Endothelial cell of umbilical vein (primary cell): ENCODE data around the gene PSMC3. TPM values are rescaled to one million over a fixed set of nuclear protein-coding genes. Genes with fewer than 3 reads are reported as not detected.

ENCODE experiments used
- BruUV-seq: library from RNA; stranded (reverse); fragments of 400-500 nt; replicated peaks from 2 replicates; lab custom pipeline; 2021; lab: Mats Ljungman, UMichigan
- CTCF ChIA-PET: fragments of 300-600, 350-600 bp; sonication (Branson Sonifier 250); formaldehyde crosslinking; loops from one replicate; lab custom pipeline; 2021; ENCODE audit warnings: antibody characterized with exemption, inconsistent platforms; lab: Charles Lee
- POLR2A ChIA-PET: fragments of 300-600, 350-600 bp; sonication (Branson Sonifier 250); formaldehyde crosslinking; loops from one replicate; lab custom pipeline; 2021; ENCODE audit warnings: antibody characterized with exemption, inconsistent platforms; lab: Charles Lee
- DNase-seq: peaks from one replicate; pipeline ENCODE4 v3.0.0-alpha.2; 2011; ENCODE audit warnings: low read depth, low spot score
- FAIRE-seq: peaks from 2 replicates; lab custom pipeline; 2011; peaks lifted over from hg19 to GRCh38; lab: Jason Lieb, UNC
- H2AFZ ChIP-seq: 2 replicates; pipeline ENCODE4 v1.6.0; 2012; ENCODE audit warnings: low read depth, low read length, control low read depth, inconsistent platforms
- H3K27ac ChIP-seq: 2 replicates; pipeline ENCODE4 v1.5.1; 2011; ENCODE audit warnings: low read depth, mild to moderate bottlenecking, control low read depth, low read length, moderate library complexity; ENCODE audit not compliant: insufficient read depth
- H3K27me3 ChIP-seq, 2 experiments: 2 replicates each; pipeline versions ENCODE4 v1.6.0 to v1.6.1; 2011; ENCODE audit warnings: low read length in 2 of 2, mixed read lengths in 1 of 2; ENCODE audit not compliant: control insufficient read depth in 2 of 2, insufficient read depth in 2 of 2
- H3K36me3 ChIP-seq, 2 experiments: 2 replicates in 1 of 2; 3 replicates in 1 of 2; pipeline ENCODE4 v1.5.1; 2011; ENCODE audit warnings: low read length in 2 of 2, mild to moderate bottlenecking in 1 of 2, moderate library complexity in 1 of 2; ENCODE audit not compliant: control insufficient read depth in 2 of 2, insufficient read depth in 2 of 2; ENCODE audit errors: extremely low read depth in 1 of 2
- H3K4me1 ChIP-seq: 3 replicates; pipeline ENCODE4 v1.5.1; 2011; ENCODE audit warnings: mild to moderate bottlenecking, low read length; ENCODE audit not compliant: control insufficient read depth, insufficient read depth; ENCODE audit errors: extremely low read depth
- H3K4me2 ChIP-seq: 2 replicates; pipeline ENCODE4 v1.6.1; 2011; ENCODE audit warnings: low read length, control low read depth, mixed read lengths; ENCODE audit not compliant: insufficient read depth
- H3K4me3 ChIP-seq, 3 experiments: fragments of 200-600 bp in 1 of 3; sonication (generic), shearing (Covaris generic) in 1 of 3; replicated peaks in 1 of 3; 2 replicates each; pipeline ENCODE4 v1.5.1; 2011 to 2016; ENCODE audit warnings: control low read depth in 3 of 3, low read length in 3 of 3, mild to moderate bottlenecking in 2 of 3, inconsistent platforms in 1 of 3, low read depth in 1 of 3, moderate library complexity in 1 of 3; ENCODE audit not compliant: insufficient read depth in 1 of 3
- H3K79me2 ChIP-seq: 2 replicates; pipeline ENCODE4 v1.6.0; 2012; ENCODE audit warnings: low read length, inconsistent platforms; ENCODE audit not compliant: control insufficient read depth, insufficient read depth
- H3K9ac ChIP-seq: replicated peaks from 2 replicates; pipeline ENCODE3; 2011; ENCODE audit warnings: low read length, control low read depth; ENCODE audit not compliant: insufficient read depth; ENCODE audit errors: extremely low read depth
- H3K9me1 ChIP-seq: replicated peaks from 3 replicates; pipeline ENCODE4 v1.6.0; 2011; ENCODE audit warnings: mild to moderate bottlenecking, low read length; ENCODE audit not compliant: control insufficient read depth, insufficient read depth; ENCODE audit errors: extremely low read depth
- H3K9me3 ChIP-seq: replicated peaks from 2 replicates; pipeline ENCODE4 v1.5.1; 2012; ENCODE audit warnings: low read length, inconsistent platforms; ENCODE audit not compliant: control insufficient read depth, insufficient read depth
- H4K20me1 ChIP-seq: replicated peaks from 2 replicates; pipeline ENCODE3; 2011; ENCODE audit warnings: mild to moderate bottlenecking, low read length; ENCODE audit not compliant: control insufficient read depth, insufficient read depth; ENCODE audit errors: extremely low read depth
- CTCF ChIP-seq, 2 donors: IDR thresholded peaks; 1 replicate in 1 of 2; 2 replicates in 1 of 2; pipeline ENCODE4 v1.5.1; 2011; ENCODE audit warnings: low read length in 2 of 2, mild to moderate bottlenecking in 2 of 2, moderate library complexity in 2 of 2, control low read depth in 1 of 2, inconsistent platforms in 1 of 2, low read depth in 1 of 2; ENCODE audit not compliant: insufficient read depth in 1 of 2; ENCODE audit errors: extremely low read depth in 1 of 2
- EZH2 ChIP-seq: IDR thresholded peaks from 2 replicates; pipeline ENCODE4 v1.6.1; 2012; ENCODE audit warnings: borderline replicate concordance, low read depth, mild to moderate bottlenecking, moderate library complexity, low read length, inconsistent platforms; ENCODE audit not compliant: severe bottlenecking
- FOS ChIP-seq: IDR thresholded peaks from 2 replicates; pipeline ENCODE4 v1.6.1; 2011; ENCODE audit warnings: mild to moderate bottlenecking, low read length, moderate library complexity, borderline replicate concordance; ENCODE audit not compliant: insufficient read depth
- GATA2 ChIP-seq: IDR thresholded peaks from 2 replicates; pipeline ENCODE4 v1.7.0; 2011; ENCODE audit warnings: low read depth, mild to moderate bottlenecking, moderate library complexity, mixed read lengths, low read length; ENCODE audit not compliant: insufficient read length, insufficient read depth
- JUN ChIP-seq: IDR thresholded peaks from 2 replicates; pipeline ENCODE4 v1.6.1; 2011; ENCODE audit warnings: borderline replicate concordance, low read depth; ENCODE audit not compliant: insufficient read length, insufficient read depth
- MAX ChIP-seq: IDR thresholded peaks from 2 replicates; pipeline ENCODE4 v1.6.1; 2011; ENCODE audit not compliant: insufficient read depth, insufficient read length
- MYC ChIP-seq: IDR thresholded peaks from one replicate; pipeline ENCODE4 v1.6.1; 2011; ENCODE audit warnings: mild to moderate bottlenecking, low read depth, low read length
- POLR2A ChIP-seq: IDR thresholded peaks from 2 replicates; pipeline ENCODE4 v1.6.1; 2012; ENCODE audit warnings: low read depth, mild to moderate bottlenecking, control low read depth, low read length
- dilution Hi-C: fragments of 300-500 bp; cut with MboI; formaldehyde crosslinking; loops from one replicate; pipeline ENCODE4 v1.15.0; 2019; ENCODE audit warnings: low sequenced_read_pairs; ENCODE audit not compliant: extremely low pct_ligation_motif_present
- intact Hi-C: fragments of 100-400 bp; cut with micrococcal nuclease; formaldehyde crosslinking; loops from one replicate; pipeline ENCODE4 v1.10.0; 2022
- polyA plus RNA-seq, 4 experiments: library from polyadenylated mRNA; depleted of rRNA in 3 of 4; stranded (reverse) in 3 of 4; unstranded in 1 of 4; fragments of >200 nt; gene quantifications; 2 replicates each; pipeline versions ENCODE4 v1.2.1 to v1.2.3, GENCODE V29; 2011 to 2012; ENCODE audit warnings: missing spikeins in 1 of 4
- total RNA-seq: library from RNA; stranded (reverse); gene quantifications from 2 replicates; pipeline ENCODE4 v1.2.3, GENCODE V29; 2021

PSMC3 gene
- total and polyA plus RNA-seq, 2 donors (not counting 3 experiments of a cell fraction or from before 2014, with no cell fraction given), result 179 to 203 TPM

GRCh38 chr11:47441421-47441820, 15.2 kb upstream of the PSMC3 start:
- no TSS peak for BruUV-seq
- Histone ChIP-seq H3K9ac (no peak overlapping the region), H3K9me1 (no peaks in the 10 kb centered on the region), H3K4me3 (no peak overlapping the region), H3K4me1 (no peaks in the 10 kb centered on the region), H3K4me2 (no peak overlapping the region), H2AFZ (no peak overlapping the region), H3K27ac (no peak overlapping the region), H3K9me3 (no peaks in the 10 kb centered on the region), H3K79me2 (no peaks in the 10 kb centered on the region), H3K27me3 (no peaks in the 10 kb centered on the region), H4K20me1 (no peaks in the 10 kb centered on the region), H3K36me3 (no peaks in the 10 kb centered on the region)
- ChIA-PET CTCF (no interaction called here), POLR2A (no interaction called here)
- no peak for DNase-seq
- dilution Hi-C loops, result no loop called here
- intact Hi-C loops, result no loop called here
- FAIRE-seq, result no peak
- no peak for TF ChIP-seq CTCF (IDR thresholded peaks at IDR 0.05; ENCODE audit: extremely low read depth in 1 of 2, insufficient read depth in 1 of 2, low read depth in 1 of 2, low read length in 2 of 2)
- no peak for TF ChIP-seq EZH2
- no peak for TF ChIP-seq MYC
- TF ChIP-seq GATA2, result no peak
- TF ChIP-seq FOS, result no peak
- TF ChIP-seq JUN, result no peak
- TF ChIP-seq POLR2A, result no peak
- no peak for TF ChIP-seq MAX
